ENCODE data around the gene GATD1. TPM values are rescaled to one million over a fixed set of nuclear protein-coding genes. Genes with fewer than 3 reads are reported as not detected.

GATD1 gene
- total RNA-seq, 4 donors from 2014 or later: 3.5 to 10.6 (median 9.4) TPM

- H3K27ac ChIP-seq: peak overlapping the region in 3 of 4 donors; percentile 97 to 100 (median 100)
- in situ Hi-C loops (cut with MboI; ENCODE audit: low sequenced_read_pairs in 4 of 4) (no loop called here), intact Hi-C loops (cut with DNase I; ENCODE audit: low total_unique reads) (no loop called here)
- no peak for DNase-seq
- no peaks in the 10 kb centered on the region for H3K27me3 ChIP-seq
- no peak for ATAC-seq
- peaks cover 29 to 31% of the 10 kb centered on the region in 2 donors for H3K4me1 ChIP-seq
- TF ChIP-seq CTCF (IDR thresholded peaks at IDR 0.05 in 4 of 5, conservative IDR thresholded peaks at IDR 0.05 in 1 of 5): no peak
- no peak for TF ChIP-seq POLR2A (IDR thresholded peaks at IDR 0.05)
- peaks cover 0 to 38% of the 10 kb centered on the region in 2 donors for H3K36me3 ChIP-seq
- no peaks in the 10 kb centered on the region for H3K9me3 ChIP-seq
- no peak overlapping the region for H3K4me3 ChIP-seq
These were observed 35.8 kb upstream of the GATD1 start for GRCh38 chr11:813072-813455.

- peaks cover 0 to 38% of the 10 kb centered on the region in 2 donors for H3K36me3 ChIP-seq
- TF ChIP-seq CTCF (IDR thresholded peaks at IDR 0.05 in 4 of 5, conservative IDR thresholded peaks at IDR 0.05 in 1 of 5) (no peak), POLR2A (IDR thresholded peaks at IDR 0.05) (no peak)
- H3K4me3 ChIP-seq: no peak overlapping the region
- H3K27me3 ChIP-seq: no peaks in the 10 kb centered on the region
- peak overlapping the region; percentile 97 to 100 (median 100) for H3K27ac ChIP-seq
- peaks cover 32 to 33% of the 10 kb centered on the region in 2 donors for H3K4me1 ChIP-seq
- DNase-seq: no peak
- no peak for ATAC-seq
- in situ Hi-C loops (cut with MboI; ENCODE audit: low sequenced_read_pairs in 4 of 4) (no loop called here), intact Hi-C loops (cut with DNase I; ENCODE audit: low total_unique reads) (no loop called here)
- H3K9me3 ChIP-seq: no peaks in the 10 kb centered on the region
These were observed 35.1 kb upstream of the GATD1 start for GRCh38 chr11:812390-812789.

- Histone ChIP-seq H3K36me3 (peaks cover 0 to 38% of the 10 kb centered on the region in 2 donors), H3K9me3 (no peaks in the 10 kb centered on the region), H3K4me1 (peaks cover 32 to 33% of the 10 kb centered on the region in 2 donors), H3K27me3 (no peaks in the 10 kb centered on the region), H3K27ac (peak overlapping the region; percentile 97 to 100 (median 100)), H3K4me3 (peak overlapping the region; percentile 66 to 97 (median 78))
- TF ChIP-seq CTCF (IDR thresholded peaks at IDR 0.05 in 4 of 5, conservative IDR thresholded peaks at IDR 0.05 in 1 of 5) (no peak), POLR2A (IDR thresholded peaks at IDR 0.05) (peak in 1 of 2 donors; percentile 25)
- intact Hi-C loops (cut with DNase I; ENCODE audit: low total_unique reads) (no loop called here), in situ Hi-C loops (cut with MboI; ENCODE audit: low sequenced_read_pairs in 4 of 4) (no loop called here)
- peak; percentile 13 to 24 for ATAC-seq
- DNase-seq: peak; percentile 66 to 82
These were observed 34.4 kb upstream of the GATD1 start for GRCh38 chr11:811446-812245.

- peak overlapping the region; percentile 97 to 100 (median 100) for H3K27ac ChIP-seq
- peak; percentile 1 for ATAC-seq
- peaks cover 0 to 34% of the 10 kb centered on the region in 2 donors for H3K36me3 ChIP-seq
- DNase-seq: no peak
- peaks cover 35 to 37% of the 10 kb centered on the region in 2 donors for H3K4me1 ChIP-seq
- in situ Hi-C loops (cut with MboI; ENCODE audit: low sequenced_read_pairs in 4 of 4) (no loop called here), intact Hi-C loops (cut with DNase I; ENCODE audit: low total_unique reads) (no loop called here)
- H3K4me3 ChIP-seq: peak overlapping the region; percentile 66 to 97 (median 78)
- TF ChIP-seq POLR2A (IDR thresholded peaks at IDR 0.05) (peak in 1 of 2 donors; percentile 6), CTCF (IDR thresholded peaks at IDR 0.05 in 4 of 5, conservative IDR thresholded peaks at IDR 0.05 in 1 of 5) (no peak)
- no peaks in the 10 kb centered on the region for H3K27me3 ChIP-seq
- H3K9me3 ChIP-seq: no peaks in the 10 kb centered on the region
These were observed 32.8 kb upstream of the GATD1 start for GRCh38 chr11:810040-810567.
